ENCODE results near the gene SON. TPM values are rescaled to one million over a fixed set of nuclear protein-coding genes. Genes with fewer than 3 reads are reported as not detected.

SON gene
- total RNA-seq, 1 experiment from 2014 or later, result 328 TPM

DNA sequence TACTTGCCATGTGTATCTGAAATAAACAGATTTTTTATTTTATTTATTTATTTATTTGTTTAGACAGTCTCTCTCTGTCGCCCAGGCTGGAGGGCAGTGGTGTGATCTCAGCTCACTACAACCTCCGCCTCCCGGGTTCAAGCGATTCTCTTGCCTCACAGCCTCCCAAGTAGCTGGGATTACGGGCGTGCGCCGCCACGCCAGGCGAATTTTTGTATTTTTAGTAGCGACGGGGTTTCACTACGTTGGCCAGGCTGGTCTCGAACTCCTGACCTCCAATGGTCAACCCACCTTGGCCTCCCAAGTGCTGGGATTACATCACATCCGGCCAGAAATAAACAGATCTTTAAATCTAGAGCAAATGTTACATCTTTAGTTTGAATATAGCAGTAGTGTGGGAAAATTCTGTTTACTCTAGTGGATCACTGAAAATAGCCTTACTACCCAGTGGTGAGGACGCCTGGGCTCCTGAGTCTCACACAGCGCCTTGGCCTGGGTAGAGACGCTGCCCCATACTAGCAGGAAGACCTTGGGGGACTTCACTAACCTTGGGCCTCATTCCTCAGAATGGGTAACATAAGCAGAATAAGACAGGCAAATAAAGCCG, 1.6 kb upstream of the SON start:
- Histone ChIP-seq H3K36me3 (ENCODE audit: insufficient read depth, low read length, poor library complexity, severe bottlenecking) (peaks cover 46% of the 10 kb centered on the region), H3K9me3 (ENCODE audit: low read depth, low read length, poor library complexity, severe bottlenecking) (no peaks in the 10 kb centered on the region), H3K27me3 (replicated peaks; ENCODE audit: insufficient read depth, low read depth, low read length, poor library complexity) (no peaks in the 10 kb centered on the region), H3K4me3 (ENCODE audit: low read depth, low read length, poor library complexity, severe bottlenecking) (peak overlapping the region; percentile 59), H3K27ac (ENCODE audit: low read depth, low read length, poor library complexity, severe bottlenecking) (peak overlapping the region; percentile 98), H3K4me1 (ENCODE audit: insufficient read depth, low read length, poor library complexity, severe bottlenecking) (peaks cover 20% of the 10 kb centered on the region)
- CTCF ChIA-PET, result no interaction called here
- intact Hi-C loops (cut with micrococcal nuclease; ENCODE audit: unreplicated experiment), result loop anchor here (5.0 kb wide), 1 partner anchor 46 kb away; the partner anchor contains the start of gene DONSON
- no TSS peak for BruUV-seq (replicated peaks)
- POLR2A ChIA-PET (ENCODE audit: low non-redundant PET), result no interaction called here
- DNase-seq (ENCODE audit: low spot score), result peak; percentile 43
- no peak for TF ChIP-seq EZH2 (IDR thresholded peaks at IDR 0.05; ENCODE audit: borderline replicate concordance, low read depth, low read length, poor library complexity, severe bottlenecking)
- TF ChIP-seq, protein P1, sequence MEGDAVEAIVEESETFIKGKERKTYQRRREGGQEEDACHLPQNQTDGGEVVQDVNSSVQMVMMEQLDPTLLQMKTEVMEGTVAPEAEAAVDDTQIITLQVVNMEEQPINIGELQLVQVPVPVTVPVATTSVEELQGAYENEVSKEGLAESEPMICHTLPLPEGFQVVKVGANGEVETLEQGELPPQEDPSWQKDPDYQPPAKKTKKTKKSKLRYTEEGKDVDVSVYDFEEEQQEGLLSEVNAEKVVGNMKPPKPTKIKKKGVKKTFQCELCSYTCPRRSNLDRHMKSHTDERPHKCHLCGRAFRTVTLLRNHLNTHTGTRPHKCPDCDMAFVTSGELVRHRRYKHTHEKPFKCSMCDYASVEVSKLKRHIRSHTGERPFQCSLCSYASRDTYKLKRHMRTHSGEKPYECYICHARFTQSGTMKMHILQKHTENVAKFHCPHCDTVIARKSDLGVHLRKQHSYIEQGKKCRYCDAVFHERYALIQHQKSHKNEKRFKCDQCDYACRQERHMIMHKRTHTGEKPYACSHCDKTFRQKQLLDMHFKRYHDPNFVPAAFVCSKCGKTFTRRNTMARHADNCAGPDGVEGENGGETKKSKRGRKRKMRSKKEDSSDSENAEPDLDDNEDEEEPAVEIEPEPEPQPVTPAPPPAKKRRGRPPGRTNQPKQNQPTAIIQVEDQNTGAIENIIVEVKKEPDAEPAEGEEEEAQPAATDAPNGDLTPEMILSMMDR (conservative IDR thresholded peaks at IDR 0.05; ENCODE audit: low read depth, low read length), result no peak

DNA sequence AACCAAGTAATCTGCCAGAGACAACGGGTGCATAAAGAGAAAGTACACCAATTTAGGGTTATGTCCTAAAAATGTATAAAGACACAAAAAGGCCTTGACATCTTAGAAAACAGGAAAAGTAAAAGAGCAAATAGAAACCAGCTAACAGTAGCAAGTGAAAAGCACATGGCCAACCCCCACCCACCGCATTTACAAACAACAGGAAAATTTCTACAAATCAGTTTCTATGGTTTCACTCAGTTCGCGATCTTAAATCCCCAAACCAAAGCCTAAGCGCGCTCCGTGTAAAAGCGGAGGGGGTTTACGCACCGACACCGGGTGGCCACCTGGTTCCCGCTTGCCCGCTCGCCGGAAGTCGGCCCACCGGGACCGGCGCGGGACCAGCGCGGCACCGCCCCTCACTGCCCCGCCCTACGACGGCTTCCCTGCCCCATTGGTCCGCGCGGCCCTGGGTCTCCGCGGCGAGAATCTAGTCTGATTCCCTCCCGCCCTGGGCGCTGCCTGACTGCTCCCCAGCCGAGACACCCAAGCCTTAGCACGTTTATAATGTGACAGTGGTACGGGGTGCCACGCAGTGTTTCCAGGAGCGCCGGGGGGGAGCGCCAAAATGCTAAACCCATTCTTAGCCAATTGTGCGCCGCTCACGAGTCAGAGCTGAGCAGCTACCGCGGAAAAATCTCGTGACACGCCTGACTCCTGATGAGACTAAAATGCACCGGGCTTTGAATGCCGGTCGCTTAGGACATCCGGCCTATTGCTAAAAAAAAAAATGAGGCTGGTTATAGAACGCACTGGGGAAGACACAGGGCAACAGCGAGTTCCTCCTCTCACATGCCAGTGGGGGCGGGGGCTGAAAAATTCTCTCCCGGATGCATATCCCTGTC, 840 bp upstream of the SON start, which contains the start of gene GART:
Gene GART, minus strand, starts transcription at position 362 of the 884 bp plus-strand sequence. CDS start 2,802 bp downstream, outside the sequence.
- Histone ChIP-seq H3K4me3 (ENCODE audit: low read depth, low read length, poor library complexity, severe bottlenecking) (peak within 1 kb of the TSS; percentile 59), H3K27ac (ENCODE audit: low read depth, low read length, poor library complexity, severe bottlenecking) (peak within 1 kb of the TSS; percentile 98), H3K4me1 (ENCODE audit: insufficient read depth, low read length, poor library complexity, severe bottlenecking) (peaks cover 20% of the 10 kb centered on the region), H3K9me3 (ENCODE audit: low read depth, low read length, poor library complexity, severe bottlenecking) (no peaks in the 10 kb centered on the region), H3K36me3 (ENCODE audit: insufficient read depth, low read length, poor library complexity, severe bottlenecking) (peaks cover 46% of the 10 kb centered on the region), H3K27me3 (replicated peaks; ENCODE audit: insufficient read depth, low read depth, low read length, poor library complexity) (no peaks in the 10 kb centered on the region)
- peak; percentile 90 for DNase-seq (ENCODE audit: low spot score)
- no TSS peak for BruUV-seq (replicated peaks)
- intact Hi-C loops (cut with micrococcal nuclease; ENCODE audit: unreplicated experiment), result loop anchor here (5.0 kb wide), 1 partner anchor 45 kb away; the partner anchor contains the start of gene DONSON
- TF ChIP-seq, protein P1 (conservative IDR thresholded peaks at IDR 0.05; ENCODE audit: low read depth, low read length), result no peak
- no peak for TF ChIP-seq EZH2 (IDR thresholded peaks at IDR 0.05; ENCODE audit: borderline replicate concordance, low read depth, low read length, poor library complexity, severe bottlenecking)
- ChIA-PET POLR2A (ENCODE audit: low non-redundant PET) (interaction anchor here (0.6 to 0.7 kb wide), 2 partner anchors 100 to 771 kb away, joined by 5 to 13 read pairs; partner anchors contain the start of genes ITSN1 and PAXBP1), CTCF (no interaction called here)

DNA sequence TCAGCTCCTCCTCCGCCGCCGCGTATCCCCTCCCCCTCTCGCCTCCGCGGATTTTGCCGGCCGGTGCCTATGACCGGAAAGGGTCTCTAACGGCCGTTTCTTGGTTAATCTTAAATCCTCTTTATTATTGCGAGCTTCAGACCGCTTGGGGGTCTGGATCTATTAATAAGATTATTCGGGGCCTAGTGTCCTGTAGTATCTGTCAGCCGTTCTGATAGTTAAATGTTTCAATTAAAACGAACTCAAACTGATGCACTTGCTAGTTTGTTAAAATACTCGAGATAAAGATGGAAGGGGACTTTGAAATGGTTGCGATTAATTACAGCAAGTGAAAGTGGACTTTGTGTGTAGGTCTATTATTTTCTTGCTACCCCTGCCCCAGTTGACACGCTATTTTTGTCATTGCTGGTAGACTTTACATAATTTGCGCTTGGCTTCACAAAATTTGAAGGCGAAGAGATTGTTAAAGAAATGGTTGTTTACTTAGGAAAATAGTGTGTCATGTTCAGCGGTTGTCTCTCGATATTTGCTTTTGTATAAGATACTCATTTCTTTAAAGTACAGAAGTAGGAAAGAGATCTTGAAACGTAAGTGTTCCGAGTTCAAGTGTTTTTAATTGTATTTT, 779 bp downstream of the SON start:
- Histone ChIP-seq H3K27me3 (replicated peaks; ENCODE audit: insufficient read depth, low read depth, low read length, poor library complexity) (no peaks in the 10 kb centered on the region), H3K9me3 (ENCODE audit: low read depth, low read length, poor library complexity, severe bottlenecking) (no peaks in the 10 kb centered on the region), H3K4me3 (ENCODE audit: low read depth, low read length, poor library complexity, severe bottlenecking) (peak overlapping the region; percentile 59), H3K36me3 (ENCODE audit: insufficient read depth, low read length, poor library complexity, severe bottlenecking) (peaks cover 46% of the 10 kb centered on the region), H3K4me1 (ENCODE audit: insufficient read depth, low read length, poor library complexity, severe bottlenecking) (peaks cover 20% of the 10 kb centered on the region), H3K27ac (ENCODE audit: low read depth, low read length, poor library complexity, severe bottlenecking) (peak overlapping the region; percentile 98)
- TF ChIP-seq, protein P1 (conservative IDR thresholded peaks at IDR 0.05; ENCODE audit: low read depth, low read length), result no peak
- TF ChIP-seq EZH2 (IDR thresholded peaks at IDR 0.05; ENCODE audit: borderline replicate concordance, low read depth, low read length, poor library complexity, severe bottlenecking), result no peak
- DNase-seq (ENCODE audit: low spot score), result no peak
- intact Hi-C loops (cut with micrococcal nuclease; ENCODE audit: unreplicated experiment), result loop anchor here (5.0 kb wide), 1 partner anchor 44 kb away; the partner anchor contains the start of gene DONSON
- ChIA-PET POLR2A (ENCODE audit: low non-redundant PET) (interaction anchor here (0.6 kb wide), 1 partner anchor 63 kb away, joined by 3 read pairs; no protein-coding TSS in a partner anchor), CTCF (interaction anchor here (0.5 to 0.7 kb wide), 2 partner anchors 62 to 103 kb away, joined by 3 to 6 read pairs; no protein-coding TSS in a partner anchor)
- BruUV-seq (replicated peaks), result no TSS peak
